GM18505 (cell line): ENCODE results near the gene TRIM40.
"Not testable (repeated sequence)": the region's sequence is repeated elsewhere in the genome, so short reads cannot be mapped to it uniquely, and the experiment has no call there.

Experiments used
- ATAC-seq: cut with Tn5 transposase; IDR thresholded peaks from one replicate; pipeline ENCODE4 v1.9.1; 2021; ENCODE audit not compliant: unreplicated experiment
- POLR2A ChIP-seq: IDR thresholded peaks from 4 replicates; pipeline ENCODE4 v1.6.1; 2011; ENCODE audit warnings: borderline replicate concordance; ENCODE audit not compliant: insufficient read depth, insufficient read length; ENCODE audit errors: extremely low read depth

The TRIM40 gene

GRCh38 chr6:30102970-30103871, 32.7 kb upstream of the TRIM40 start:
- ATAC-seq: no peak
- no peak for TF ChIP-seq POLR2A

GRCh38 chr6:30103872-30104179, 32.1 kb upstream of the TRIM40 start:
- ATAC-seq: no peak
- TF ChIP-seq POLR2A: no peak

GRCh38 chr6:30104661-30105060, 31.3 kb upstream of the TRIM40 start:
- TF ChIP-seq POLR2A: no peak
- ATAC-seq: no peak

GRCh38 chr6:30111266-30111856, 24.6 kb upstream of the TRIM40 start:
- no peak for ATAC-seq
- TF ChIP-seq POLR2A: no peak

DNA sequence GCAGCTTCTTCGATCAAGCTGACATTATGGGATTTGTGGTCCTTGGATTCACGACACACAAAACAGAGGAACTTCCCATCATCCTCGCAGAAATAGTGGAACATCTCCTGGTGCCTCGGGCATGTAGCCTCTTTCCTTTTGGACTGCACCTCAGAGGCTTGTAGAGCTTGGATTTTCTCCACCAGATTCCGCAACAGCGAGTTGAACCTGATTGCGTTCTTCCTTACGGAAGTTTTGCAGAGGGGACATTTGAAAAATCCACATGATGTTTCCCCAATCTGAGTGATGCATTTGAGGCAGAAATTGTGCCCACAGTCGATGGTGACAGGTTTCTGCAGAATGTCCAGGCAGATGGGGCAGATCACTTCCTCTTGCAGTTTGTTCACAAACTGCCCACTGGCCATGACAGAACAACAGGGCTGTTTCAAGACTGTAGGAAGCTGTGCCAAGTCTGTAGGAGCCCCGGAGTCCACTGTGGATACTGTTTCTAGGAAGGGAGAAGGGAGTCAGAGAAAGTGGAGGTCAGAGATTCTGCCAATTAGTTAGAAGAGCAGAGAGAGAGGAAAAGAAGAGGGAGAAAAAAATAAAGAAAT, 23.4 kb upstream of the TRIM40 start:
- no peak for TF ChIP-seq POLR2A
- ATAC-seq: no peak

GRCh38 chr6:30113003-30113759, 22.8 kb upstream of the TRIM40 start, which contains the start of gene TRIM31:
TSS of gene TRIM31 (minus strand) at chr6:30113090. CDS start at chr6:30112805, 285 bp downstream.
- no peak for ATAC-seq
- TF ChIP-seq POLR2A: no peak

- no peak for TF ChIP-seq POLR2A
- no peak for ATAC-seq
Measured at GRCh38 chr6:30113841-30114240, 22.1 kb upstream of the TRIM40 start.

- TF ChIP-seq POLR2A: no peak
- ATAC-seq: no peak
Measured at GRCh38 chr6:30116724-30117123, 19.2 kb upstream of the TRIM40 start.

DNA sequence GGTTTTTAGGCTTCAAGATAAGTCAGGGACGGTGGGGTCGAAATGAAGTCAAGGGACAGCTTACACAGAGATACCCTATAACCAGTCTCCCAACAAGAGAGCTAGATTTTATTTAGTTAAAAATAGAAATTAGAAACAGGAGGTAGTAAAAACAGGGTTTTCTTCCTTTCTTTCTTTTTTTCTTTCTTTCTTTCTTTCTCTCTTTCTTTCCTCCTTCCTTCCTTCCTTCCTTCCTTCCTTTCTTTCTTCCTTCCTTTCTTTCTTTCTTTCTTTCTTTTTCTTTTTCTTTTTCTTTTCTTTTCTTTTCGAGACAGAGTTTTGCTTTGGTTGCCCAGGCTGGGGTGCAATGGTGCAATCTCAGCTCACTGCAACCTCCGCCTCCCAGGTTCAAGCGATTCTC, 17.2 kb upstream of the TRIM40 start:
- not testable (repeated sequence) for ATAC-seq

DNA sequence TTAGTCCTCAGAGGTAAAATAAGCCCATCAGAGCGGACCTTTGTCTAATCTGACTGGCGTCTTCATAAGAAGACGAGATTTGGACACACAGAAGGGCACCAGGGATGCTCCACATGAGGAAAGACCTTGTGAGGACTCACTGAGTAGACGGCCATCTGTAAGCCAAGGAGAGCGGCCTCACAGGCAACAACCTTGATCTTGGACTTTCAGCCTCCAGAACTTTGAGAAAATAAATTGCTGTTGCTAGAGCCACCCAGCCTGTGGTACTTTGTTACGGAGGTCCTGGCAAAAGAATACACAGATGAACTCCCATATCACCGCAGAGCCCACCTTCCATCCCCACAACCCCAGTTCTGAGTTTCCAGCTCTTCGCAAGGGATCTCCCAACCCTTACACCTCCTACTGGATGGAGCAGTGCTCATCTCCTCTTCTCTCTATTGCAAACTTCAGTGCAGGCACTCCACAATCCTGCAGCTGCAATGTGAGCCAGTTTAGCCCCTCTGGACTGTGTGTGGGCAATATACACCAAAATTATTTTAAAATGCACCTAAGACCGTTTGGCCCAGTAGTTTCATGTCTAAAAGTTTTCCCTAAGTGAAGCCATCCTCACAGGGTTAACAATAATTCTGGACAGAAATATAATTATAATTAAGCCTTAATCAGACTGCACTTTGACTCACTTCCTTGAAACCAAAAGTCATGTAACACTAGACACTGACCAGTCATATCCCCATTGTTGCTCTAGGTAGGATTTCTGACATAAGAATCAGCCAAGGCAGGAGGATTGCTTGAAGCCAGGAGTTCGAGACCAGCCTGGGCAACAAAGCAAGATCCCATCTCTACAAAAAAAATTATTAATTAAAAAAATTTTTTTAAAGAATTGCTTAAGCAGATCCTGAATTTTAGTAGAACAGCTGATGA, 14.2 kb upstream of the TRIM40 start:
- TF ChIP-seq POLR2A: no peak
- ATAC-seq: no peak

DNA sequence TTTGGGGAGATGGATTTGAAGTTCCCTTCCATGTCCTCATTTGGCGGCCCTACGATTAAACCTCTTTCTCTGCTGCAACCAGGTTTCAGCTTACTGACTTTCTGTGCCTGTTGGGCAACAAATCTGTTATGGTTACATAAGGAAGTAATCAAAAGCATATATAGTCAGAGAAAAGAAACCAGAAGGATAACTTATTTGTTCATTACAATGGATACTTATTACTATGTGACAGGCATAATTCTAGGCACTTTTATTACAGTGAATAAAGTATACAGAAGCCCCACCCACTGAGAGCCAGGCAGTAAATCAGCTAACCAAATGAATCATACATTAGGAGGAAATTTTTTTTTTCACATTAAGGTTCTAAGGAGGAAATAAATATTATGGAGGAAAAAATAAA, 13.4 kb upstream of the TRIM40 start:
- TF ChIP-seq POLR2A: no peak
- no peak for ATAC-seq

DNA sequence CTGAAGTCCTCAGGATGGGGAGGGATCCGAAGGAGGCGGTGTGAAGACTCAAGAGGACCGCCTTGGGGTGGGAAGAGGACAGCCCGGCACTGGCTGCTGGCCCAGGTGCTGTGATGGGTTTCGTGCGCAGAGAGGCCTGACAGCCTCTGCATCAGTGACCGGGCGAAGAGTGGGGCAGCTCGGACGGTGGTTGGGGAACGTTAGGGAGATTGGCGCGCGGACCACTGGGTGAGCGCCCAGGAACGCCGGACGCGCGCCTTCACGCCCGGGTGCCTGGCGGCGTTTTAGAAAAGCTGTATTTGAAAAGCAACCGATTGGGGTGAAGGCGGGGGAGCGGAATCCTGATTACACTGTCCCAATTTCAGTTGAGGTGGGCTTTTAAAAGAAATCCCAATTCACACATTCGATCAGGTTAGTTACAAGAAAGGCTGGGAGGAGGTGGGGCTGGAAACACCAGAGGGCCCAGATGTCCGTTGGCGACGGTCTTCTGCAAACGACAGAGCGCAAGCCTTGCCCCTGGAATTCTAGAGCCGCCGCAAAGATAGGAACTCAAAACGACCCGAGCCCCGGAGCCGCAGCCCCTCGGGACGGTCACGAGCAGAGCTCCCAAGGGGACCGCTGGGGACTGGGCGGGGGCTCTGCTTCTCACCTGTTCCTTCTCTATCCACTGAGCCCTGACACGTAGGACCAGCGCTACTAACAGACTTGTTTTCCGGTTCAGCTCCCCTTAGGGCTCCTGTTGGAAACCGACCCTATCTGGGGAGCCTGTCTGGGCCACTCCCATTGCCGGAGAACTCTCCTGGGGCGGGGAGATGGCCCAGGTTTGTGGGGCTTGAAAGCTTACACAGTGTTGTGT, 8.5 kb upstream of the TRIM40 start:
- no peak for ATAC-seq
- TF ChIP-seq POLR2A: no peak
